CD14-positive monocyte (primary cell): ENCODE data around the gene CAD. TPM values are rescaled to one million over a fixed set of nuclear protein-coding genes. Genes with fewer than 3 reads are reported as not detected.

Experiments used
- DNase-seq, 3 donors: peaks; one replicate each; pipeline ENCODE4 v3.0.0-alpha.2; 2011 to 2022
- H2AFZ ChIP-seq: 2 replicates; pipeline ENCODE4 v1.6.0; 2012; ENCODE audit warnings: mild to moderate bottlenecking, low read depth, low read length, inconsistent platforms; ENCODE audit not compliant: insufficient read depth, poor library complexity, severe bottlenecking
- H3K27ac ChIP-seq, 2 donors: 1 replicate in 1 of 2; 2 replicates in 1 of 2; pipeline ENCODE4 v1.5.1; 2012 to 2013; ENCODE audit warnings: low read length in 2 of 2, control low read depth in 1 of 2, inconsistent platforms in 1 of 2, low read depth in 1 of 2, mild to moderate bottlenecking in 1 of 2
- H3K27me3 ChIP-seq, 2 donors: one replicate each; pipeline versions ENCODE4 v1.6.0 to v1.6.1; 2011 to 2013; ENCODE audit warnings: low read length in 2 of 2; ENCODE audit not compliant: control insufficient read depth in 2 of 2, insufficient read depth in 2 of 2
- H3K36me3 ChIP-seq, 2 donors: replicated peaks in 1 of 2; 1 replicate in 1 of 2; 2 replicates in 1 of 2; pipeline versions ENCODE4 v1.5.1 to v1.6.1; 2012 to 2013; ENCODE audit warnings: low read length in 2 of 2, control low read depth in 1 of 2, inconsistent platforms in 1 of 2, mild to moderate bottlenecking in 1 of 2; ENCODE audit not compliant: insufficient read depth in 2 of 2, control insufficient read depth in 1 of 2
- H3K4me1 ChIP-seq, 2 donors: 1 replicate in 1 of 2; 2 replicates in 1 of 2; pipeline versions ENCODE4 v1.5.1 to v1.6.1; 2012 to 2013; ENCODE audit warnings: low read length in 2 of 2, control low read depth in 1 of 2, inconsistent platforms in 1 of 2, mild to moderate bottlenecking in 1 of 2, moderate library complexity in 1 of 2; ENCODE audit not compliant: insufficient read depth in 2 of 2, control insufficient read depth in 1 of 2
- H3K4me2 ChIP-seq: replicated peaks from 2 replicates; pipeline ENCODE3; 2012; ENCODE audit warnings: low read length, moderate library complexity, mild to moderate bottlenecking; ENCODE audit not compliant: poor library complexity, severe bottlenecking; ENCODE audit errors: extremely low read depth
- H3K4me3 ChIP-seq, 3 experiments: fragments of 200-600 bp in 1 of 3; sonication (generic) in 1 of 3; replicated peaks in 1 of 3; 1 replicate in 2 of 3; 2 replicates in 1 of 3; pipeline ENCODE4 v1.5.1; 2011 to 2013; ENCODE audit warnings: low read length in 3 of 3, mild to moderate bottlenecking in 3 of 3, control low read depth in 2 of 3, low read depth in 2 of 3, inconsistent platforms in 1 of 3, moderate library complexity in 1 of 3
- H3K79me2 ChIP-seq: 2 replicates; pipeline ENCODE4 v1.6.0; 2012; ENCODE audit warnings: mild to moderate bottlenecking, control low read depth, inconsistent platforms, low read length, moderate library complexity; ENCODE audit not compliant: insufficient read depth
- H3K9ac ChIP-seq: 2 replicates; pipeline ENCODE4 v1.6.0; 2017; ENCODE audit warnings: low read length, mild to moderate bottlenecking; ENCODE audit not compliant: insufficient read depth, poor library complexity, severe bottlenecking
- H3K9me3 ChIP-seq, 2 donors: replicated peaks in 1 of 2; 1 replicate in 1 of 2; 2 replicates in 1 of 2; pipeline versions ENCODE4 v1.5.1 to v1.6.1; 2012 to 2013; ENCODE audit warnings: low read length in 2 of 2, control low read depth in 1 of 2; ENCODE audit not compliant: control insufficient read depth in 1 of 2, insufficient read depth in 1 of 2
- H4K20me1 ChIP-seq: 2 replicates; pipeline ENCODE4 v1.6.0; 2012; ENCODE audit warnings: mild to moderate bottlenecking, low read length, control low read depth, moderate library complexity; ENCODE audit not compliant: insufficient read depth
- H3K27ac Mint-ChIP-seq, 7 donors: one replicate each; pipeline ENCODE4 v1.8.0; 2020; ENCODE audit warnings: mild to moderate bottlenecking in 7 of 7, mixed read lengths in 7 of 7, moderate library complexity in 6 of 7, inconsistent platforms in 2 of 7
- H3K27me3 Mint-ChIP-seq, 3 donors: one replicate each; pipeline ENCODE4 v1.8.0; 2021 to 2022; ENCODE audit warnings: low read depth in 3 of 3, mild to moderate bottlenecking in 3 of 3, mixed read lengths in 3 of 3, moderate library complexity in 3 of 3, inconsistent platforms in 1 of 3
- H3K36me3 Mint-ChIP-seq, 2 donors: one replicate each; pipeline ENCODE4 v1.8.0; 2020; ENCODE audit warnings: mixed read lengths in 2 of 2, inconsistent platforms in 1 of 2, mild to moderate bottlenecking in 1 of 2
- H3K4me1 Mint-ChIP-seq: one replicate; pipeline ENCODE4 v1.8.0; 2020; ENCODE audit warnings: mild to moderate bottlenecking, mixed read lengths
- H3K4me3 Mint-ChIP-seq, 2 donors: one replicate each; pipeline ENCODE4 v1.8.0; 2020; ENCODE audit warnings: mild to moderate bottlenecking in 2 of 2, mixed read lengths in 2 of 2, moderate library complexity in 1 of 2
- H3K9me3 Mint-ChIP-seq, 7 donors: one replicate each; pipeline ENCODE4 v1.8.0; 2020 to 2022; ENCODE audit warnings: mixed read lengths in 7 of 7, mild to moderate bottlenecking in 6 of 7, moderate library complexity in 6 of 7, inconsistent platforms in 2 of 7
- WGBS: methylation state at CpG from one replicate; pipeline ENCODE4 v1.1.5; 2013; ENCODE audit warnings: missing lambda C conversion rate; ENCODE audit not compliant: insufficient coverage; 5-methylcytosine and 5-hydroxymethylcytosine counted together
- intact Hi-C, 2 donors: fragments of 100-400 bp; cut with micrococcal nuclease; formaldehyde crosslinking; loops; one replicate each; pipeline versions ENCODE4 v1.15.0 to v1.15.1; 2023
- polyA plus RNA-seq, 3 donors: library from polyadenylated mRNA; depleted of rRNA in 1 of 3; unstranded in 2 of 3; stranded (reverse) in 1 of 3; fragments of 300-500 nt in 2 of 3; fragments of >200 nt in 1 of 3; fragmentation: Illumina TruSeq in 2 of 3; gene quantifications; 1 replicate in 2 of 3; 2 replicates in 1 of 3; pipeline ENCODE4 v1.2.3, GENCODE V29; 2012 to 2021
- TF ChIP-seq, protein P1 (sequence below): fragments of 200-600 bp; IDR thresholded peaks from one replicate; pipeline ENCODE4 v1.8.0; 2022; ENCODE audit warnings: antibody characterized with exemption, mild to moderate bottlenecking

The CAD gene
- polyA plus RNA-seq, 3 donors: 0.71 to 17.3 (median 1.7) TPM

DNA sequence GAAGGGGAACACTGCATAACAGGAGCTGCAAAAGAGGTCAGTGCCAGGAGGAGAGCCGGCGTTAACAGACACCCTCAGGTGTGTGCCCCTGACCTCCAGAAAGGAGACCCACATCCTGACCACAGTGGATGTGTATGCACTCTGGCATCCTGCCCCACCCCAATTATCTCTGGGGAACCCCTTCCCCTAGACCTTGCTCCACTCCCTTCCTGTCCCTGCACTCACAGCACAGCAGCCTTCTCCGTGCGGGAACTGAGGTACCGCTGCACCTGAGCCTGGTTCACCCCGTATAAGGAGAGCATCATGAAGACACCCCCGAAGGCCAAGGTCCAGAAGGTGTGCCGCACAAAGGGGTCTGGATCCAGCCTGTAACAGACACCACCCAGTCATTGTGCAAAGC lies 12.6 kb upstream of the CAD start:
- TF ChIP-seq, protein P1, sequence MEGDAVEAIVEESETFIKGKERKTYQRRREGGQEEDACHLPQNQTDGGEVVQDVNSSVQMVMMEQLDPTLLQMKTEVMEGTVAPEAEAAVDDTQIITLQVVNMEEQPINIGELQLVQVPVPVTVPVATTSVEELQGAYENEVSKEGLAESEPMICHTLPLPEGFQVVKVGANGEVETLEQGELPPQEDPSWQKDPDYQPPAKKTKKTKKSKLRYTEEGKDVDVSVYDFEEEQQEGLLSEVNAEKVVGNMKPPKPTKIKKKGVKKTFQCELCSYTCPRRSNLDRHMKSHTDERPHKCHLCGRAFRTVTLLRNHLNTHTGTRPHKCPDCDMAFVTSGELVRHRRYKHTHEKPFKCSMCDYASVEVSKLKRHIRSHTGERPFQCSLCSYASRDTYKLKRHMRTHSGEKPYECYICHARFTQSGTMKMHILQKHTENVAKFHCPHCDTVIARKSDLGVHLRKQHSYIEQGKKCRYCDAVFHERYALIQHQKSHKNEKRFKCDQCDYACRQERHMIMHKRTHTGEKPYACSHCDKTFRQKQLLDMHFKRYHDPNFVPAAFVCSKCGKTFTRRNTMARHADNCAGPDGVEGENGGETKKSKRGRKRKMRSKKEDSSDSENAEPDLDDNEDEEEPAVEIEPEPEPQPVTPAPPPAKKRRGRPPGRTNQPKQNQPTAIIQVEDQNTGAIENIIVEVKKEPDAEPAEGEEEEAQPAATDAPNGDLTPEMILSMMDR: no peak
- no peak overlapping the region for H3K9ac ChIP-seq
- H3K27ac ChIP-seq: no peak overlapping the region
- H3K4me3 ChIP-seq: no peak overlapping the region
- H3K36me3 ChIP-seq: peaks cover 72 to 94% of the 10 kb centered on the region in 2 donors
- no peak overlapping the region for H3K4me2 ChIP-seq
- intact Hi-C loops: no loop called here
- no peaks in the 10 kb centered on the region for H3K9me3 ChIP-seq
- H3K79me2 ChIP-seq: no peaks in the 10 kb centered on the region
- no peaks in the 10 kb centered on the region for H3K4me1 ChIP-seq
- H3K27ac Mint-ChIP-seq: no peak overlapping the region
- H3K27me3 Mint-ChIP-seq: no peaks in the 10 kb centered on the region
- no peaks in the 10 kb centered on the region for H3K9me3 Mint-ChIP-seq
- no peak overlapping the region for H2AFZ ChIP-seq
- peaks cover 72 to 73% of the 10 kb centered on the region in 2 donors for H3K36me3 Mint-ChIP-seq
- no peaks in the 10 kb centered on the region for H3K4me1 Mint-ChIP-seq
- no peaks in the 10 kb centered on the region for H4K20me1 ChIP-seq
- no peak overlapping the region for H3K4me3 Mint-ChIP-seq
- no peak for DNase-seq
- H3K27me3 ChIP-seq: no peaks in the 10 kb centered on the region
- 97% methylated on average over 4 of the region's 8 CpGs for WGBS

DNA sequence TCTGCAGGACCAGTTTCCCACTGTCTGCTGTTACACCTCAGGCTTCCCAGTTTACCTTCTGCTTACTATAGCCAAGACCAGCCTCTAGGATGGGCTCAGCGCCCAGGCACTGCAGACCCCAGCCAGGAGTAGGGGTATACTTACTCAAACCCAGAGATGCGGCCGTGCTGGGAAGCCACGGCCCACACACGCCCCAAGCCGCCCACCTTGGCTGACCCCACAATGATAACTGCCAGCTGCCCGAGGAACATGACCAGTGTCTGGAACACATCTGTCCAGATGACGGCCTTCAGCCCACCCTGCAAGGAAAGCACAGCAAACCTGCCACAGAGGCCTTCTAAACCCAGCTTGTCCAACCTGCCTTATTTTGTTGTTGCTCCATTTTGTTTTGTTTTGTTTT lies 12.0 kb upstream of the CAD start:
- Histone ChIP-seq H3K36me3 (peaks cover 67 to 91% of the 10 kb centered on the region in 2 donors), H3K9me3 (no peaks in the 10 kb centered on the region), H3K27ac (no peak overlapping the region), H3K4me2 (no peak overlapping the region), H3K79me2 (no peaks in the 10 kb centered on the region), H2AFZ (no peak overlapping the region), H3K27me3 (no peaks in the 10 kb centered on the region), H3K4me1 (no peaks in the 10 kb centered on the region), H4K20me1 (no peaks in the 10 kb centered on the region), H3K9ac (no peak overlapping the region), H3K4me3 (no peak overlapping the region)
- DNase-seq: no peak
- no peaks in the 10 kb centered on the region for H3K27me3 Mint-ChIP-seq
- no peaks in the 10 kb centered on the region for H3K9me3 Mint-ChIP-seq
- no peaks in the 10 kb centered on the region for H3K4me1 Mint-ChIP-seq
- H3K36me3 Mint-ChIP-seq: peaks cover 66 to 71% of the 10 kb centered on the region in 2 donors
- H3K27ac Mint-ChIP-seq: no peak overlapping the region
- no peak overlapping the region for H3K4me3 Mint-ChIP-seq
- 93% methylated on average over 6 of the region's 8 CpGs for WGBS
- intact Hi-C loops: no loop called here
- TF ChIP-seq, protein P1: no peak
